OCI-LY1 (cell line): ENCODE results near the gene SLC6A19.

ENCODE experiments used
- EZH2 ChIP-seq: fragments of 200-600 bp; sonication (generic), shearing (Covaris generic); IDR thresholded peaks from 2 replicates; pipeline ENCODE4 v1.8.0; 2017; ENCODE audit warnings: borderline replicate concordance, mixed run types, mild to moderate bottlenecking, antibody characterized with exemption, low read length, moderate library complexity, mixed read lengths
- TF ChIP-seq, protein P1 (sequence below): fragments of 200-600 bp; sonication (generic), shearing (Covaris generic); IDR thresholded peaks from 2 replicates; pipeline ENCODE4 v1.5.1; 2017; ENCODE audit warnings: mild to moderate bottlenecking, antibody characterized with exemption, low read length, moderate library complexity, mixed read lengths

DNA sequence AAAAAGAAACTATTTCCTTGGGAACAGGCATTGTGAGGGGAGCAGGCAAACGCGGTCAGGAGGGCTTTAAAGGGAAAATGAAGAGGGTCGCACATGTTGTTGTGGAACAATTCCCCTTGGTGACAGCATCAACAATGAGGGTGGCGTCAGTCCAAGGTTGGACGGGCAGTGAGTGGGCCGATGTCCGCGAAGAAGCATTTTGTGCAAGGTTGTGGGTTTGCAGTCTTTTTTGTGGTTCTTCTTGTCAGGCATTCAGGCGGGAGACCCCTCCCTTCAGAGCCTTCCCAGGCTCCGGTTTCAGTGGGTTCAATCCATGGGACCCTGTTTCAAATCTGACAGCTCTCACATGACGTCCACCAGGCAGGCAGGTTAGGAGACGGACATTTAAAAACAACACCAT lies 11.1 kb upstream of the SLC6A19 start:
- TF ChIP-seq, protein P1, sequence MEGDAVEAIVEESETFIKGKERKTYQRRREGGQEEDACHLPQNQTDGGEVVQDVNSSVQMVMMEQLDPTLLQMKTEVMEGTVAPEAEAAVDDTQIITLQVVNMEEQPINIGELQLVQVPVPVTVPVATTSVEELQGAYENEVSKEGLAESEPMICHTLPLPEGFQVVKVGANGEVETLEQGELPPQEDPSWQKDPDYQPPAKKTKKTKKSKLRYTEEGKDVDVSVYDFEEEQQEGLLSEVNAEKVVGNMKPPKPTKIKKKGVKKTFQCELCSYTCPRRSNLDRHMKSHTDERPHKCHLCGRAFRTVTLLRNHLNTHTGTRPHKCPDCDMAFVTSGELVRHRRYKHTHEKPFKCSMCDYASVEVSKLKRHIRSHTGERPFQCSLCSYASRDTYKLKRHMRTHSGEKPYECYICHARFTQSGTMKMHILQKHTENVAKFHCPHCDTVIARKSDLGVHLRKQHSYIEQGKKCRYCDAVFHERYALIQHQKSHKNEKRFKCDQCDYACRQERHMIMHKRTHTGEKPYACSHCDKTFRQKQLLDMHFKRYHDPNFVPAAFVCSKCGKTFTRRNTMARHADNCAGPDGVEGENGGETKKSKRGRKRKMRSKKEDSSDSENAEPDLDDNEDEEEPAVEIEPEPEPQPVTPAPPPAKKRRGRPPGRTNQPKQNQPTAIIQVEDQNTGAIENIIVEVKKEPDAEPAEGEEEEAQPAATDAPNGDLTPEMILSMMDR: no peak
- no peak for TF ChIP-seq EZH2
